ENCODE data around the gene INKA1. TPM values are rescaled to one million over a fixed set of nuclear protein-coding genes. Genes with fewer than 3 reads are reported as not detected.
A peak's percentile ranks its signal among the peaks of the same experiment; 100 is the strongest.

INKA1 gene
- total RNA-seq, 1 donor from 2014 or later, result 6.6 TPM

DNA sequence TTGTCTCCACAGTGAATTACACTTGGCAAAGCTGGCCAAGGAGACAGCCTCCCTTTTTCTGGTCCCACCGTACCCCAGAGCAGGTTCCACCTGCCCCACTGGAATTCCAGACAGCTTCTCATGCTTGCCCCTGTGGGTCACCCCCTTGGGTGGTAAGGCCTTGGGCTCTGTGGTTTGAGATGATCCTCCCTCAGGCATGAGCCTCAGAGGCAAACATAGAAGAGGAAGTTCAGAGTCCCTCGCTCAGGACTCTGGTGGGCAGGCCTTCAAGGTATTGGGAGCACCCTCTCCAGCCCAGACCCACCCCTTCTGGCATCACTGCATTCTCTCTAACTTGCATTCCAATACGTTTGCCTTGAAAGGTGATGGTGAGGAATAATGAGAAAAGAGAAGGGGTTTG is 28.3 kb downstream of the INKA1 start:
- no peak for DNase-seq
- TF ChIP-seq, protein P1, sequence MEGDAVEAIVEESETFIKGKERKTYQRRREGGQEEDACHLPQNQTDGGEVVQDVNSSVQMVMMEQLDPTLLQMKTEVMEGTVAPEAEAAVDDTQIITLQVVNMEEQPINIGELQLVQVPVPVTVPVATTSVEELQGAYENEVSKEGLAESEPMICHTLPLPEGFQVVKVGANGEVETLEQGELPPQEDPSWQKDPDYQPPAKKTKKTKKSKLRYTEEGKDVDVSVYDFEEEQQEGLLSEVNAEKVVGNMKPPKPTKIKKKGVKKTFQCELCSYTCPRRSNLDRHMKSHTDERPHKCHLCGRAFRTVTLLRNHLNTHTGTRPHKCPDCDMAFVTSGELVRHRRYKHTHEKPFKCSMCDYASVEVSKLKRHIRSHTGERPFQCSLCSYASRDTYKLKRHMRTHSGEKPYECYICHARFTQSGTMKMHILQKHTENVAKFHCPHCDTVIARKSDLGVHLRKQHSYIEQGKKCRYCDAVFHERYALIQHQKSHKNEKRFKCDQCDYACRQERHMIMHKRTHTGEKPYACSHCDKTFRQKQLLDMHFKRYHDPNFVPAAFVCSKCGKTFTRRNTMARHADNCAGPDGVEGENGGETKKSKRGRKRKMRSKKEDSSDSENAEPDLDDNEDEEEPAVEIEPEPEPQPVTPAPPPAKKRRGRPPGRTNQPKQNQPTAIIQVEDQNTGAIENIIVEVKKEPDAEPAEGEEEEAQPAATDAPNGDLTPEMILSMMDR (IDR thresholded peaks at IDR 0.05), result no peak
- no peak for ATAC-seq
- Histone ChIP-seq H3K9me3 (no peaks in the 10 kb centered on the region), H3K36me3 (no peaks in the 10 kb centered on the region), H3K4me1 (no peaks in the 10 kb centered on the region), H3K27ac (no peak overlapping the region), H3K27me3 (no peaks in the 10 kb centered on the region), H3K4me3 (no peak overlapping the region)
- intact Hi-C loops (cut with DNase I), result no loop called here

DNA sequence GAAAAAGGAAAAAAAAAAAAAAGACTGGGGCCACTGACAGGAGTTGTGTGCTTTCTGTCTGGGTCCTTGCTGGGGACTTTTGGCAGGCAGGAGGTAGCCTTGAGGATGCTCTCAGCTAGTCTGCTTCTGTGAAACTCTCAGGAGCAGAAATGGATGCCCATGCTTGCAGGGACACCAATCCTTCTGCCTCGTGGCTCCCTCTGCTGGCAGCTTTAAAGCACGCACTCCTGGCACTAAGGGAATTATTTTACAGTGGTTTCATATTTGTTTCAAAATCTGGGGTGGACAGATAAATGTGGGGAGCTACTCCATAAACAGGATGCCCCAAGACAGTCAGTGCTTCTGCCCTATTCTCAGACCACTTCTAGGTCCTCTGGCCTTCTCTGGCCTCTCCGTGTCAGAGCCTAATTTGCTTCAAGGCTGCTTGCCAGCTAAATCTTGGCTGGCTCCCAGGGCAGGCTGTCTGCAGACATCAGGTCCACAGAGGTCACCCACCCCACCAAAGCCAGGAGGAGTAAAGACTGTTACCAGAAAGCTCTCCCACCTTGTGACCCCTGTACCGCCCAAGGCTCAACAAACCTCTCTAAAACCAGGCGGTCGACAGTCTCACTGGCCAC is 36.2 kb downstream of the INKA1 start:
- Histone ChIP-seq H3K4me3 (no peak overlapping the region), H3K9me3 (no peaks in the 10 kb centered on the region), H3K27me3 (no peaks in the 10 kb centered on the region), H3K4me1 (peaks cover 13% of the 10 kb centered on the region), H3K36me3 (no peaks in the 10 kb centered on the region), H3K27ac (no peak overlapping the region)
- ATAC-seq (peak; percentile 94), DNase-seq (peak; percentile 86)
- intact Hi-C loops (cut with DNase I), result loop anchor here (5.0 kb wide), 1 partner anchor 37 kb away; the partner anchor contains the start of gene INKA1
- TF ChIP-seq, protein P1 (IDR thresholded peaks at IDR 0.05), result peak; percentile 91

DNA sequence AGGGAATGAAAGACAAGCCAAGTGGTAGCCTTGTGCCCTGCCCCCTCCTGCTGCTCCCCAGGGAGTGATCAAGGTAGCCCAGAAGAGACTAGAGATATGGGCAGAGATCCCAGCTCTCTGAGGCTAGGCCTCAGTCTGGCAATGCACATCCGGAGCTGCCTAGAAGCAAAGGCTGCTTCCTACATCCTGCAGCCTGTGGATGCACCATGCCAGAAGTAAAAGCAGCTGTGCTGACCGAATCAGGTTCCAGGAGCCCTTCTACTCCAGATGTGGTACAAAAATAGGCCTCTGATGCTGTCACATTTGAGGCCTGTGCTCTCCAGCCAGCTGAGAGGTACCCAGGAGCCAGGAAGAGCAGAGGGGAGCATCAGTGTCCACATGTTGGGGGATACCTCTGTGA is 37.3 kb downstream of the INKA1 start:
- Histone ChIP-seq H3K36me3 (no peaks in the 10 kb centered on the region), H3K4me1 (peaks cover 13% of the 10 kb centered on the region), H3K27me3 (no peaks in the 10 kb centered on the region), H3K4me3 (no peak overlapping the region), H3K9me3 (no peaks in the 10 kb centered on the region), H3K27ac (no peak overlapping the region)
- ATAC-seq (no peak), DNase-seq (no peak)
- intact Hi-C loops (cut with DNase I), result no loop called here
- TF ChIP-seq, protein P1 (IDR thresholded peaks at IDR 0.05), result no peak

DNA sequence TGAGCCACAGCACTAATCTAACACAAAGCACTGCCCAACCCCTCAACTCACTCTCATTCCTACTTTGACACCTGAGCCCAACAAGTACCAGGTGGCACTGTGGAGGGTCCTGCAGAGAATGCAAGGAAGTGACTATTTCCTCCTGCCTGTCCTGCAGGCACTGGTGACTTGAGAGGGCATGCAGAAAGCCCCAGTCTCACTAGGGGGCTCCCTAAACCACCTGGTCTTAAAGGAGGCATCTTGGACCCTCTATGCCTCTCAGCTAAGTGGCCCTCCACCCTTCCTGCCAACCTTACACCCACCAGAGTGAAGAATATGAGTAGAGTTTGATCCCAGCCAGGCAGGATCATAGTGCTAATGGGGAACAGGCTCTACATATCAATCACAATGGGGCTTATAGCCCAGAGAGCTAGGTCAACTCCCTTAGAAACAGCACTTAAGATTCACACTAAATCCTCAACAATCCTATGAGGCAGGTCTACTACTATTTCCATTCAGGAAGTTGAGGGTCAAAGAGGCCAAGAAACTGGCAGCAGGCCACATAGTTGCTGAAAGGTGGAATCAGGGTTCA is 38.1 kb downstream of the INKA1 start:
- ATAC-seq, result no peak
- intact Hi-C loops (cut with DNase I), result no loop called here

DNA sequence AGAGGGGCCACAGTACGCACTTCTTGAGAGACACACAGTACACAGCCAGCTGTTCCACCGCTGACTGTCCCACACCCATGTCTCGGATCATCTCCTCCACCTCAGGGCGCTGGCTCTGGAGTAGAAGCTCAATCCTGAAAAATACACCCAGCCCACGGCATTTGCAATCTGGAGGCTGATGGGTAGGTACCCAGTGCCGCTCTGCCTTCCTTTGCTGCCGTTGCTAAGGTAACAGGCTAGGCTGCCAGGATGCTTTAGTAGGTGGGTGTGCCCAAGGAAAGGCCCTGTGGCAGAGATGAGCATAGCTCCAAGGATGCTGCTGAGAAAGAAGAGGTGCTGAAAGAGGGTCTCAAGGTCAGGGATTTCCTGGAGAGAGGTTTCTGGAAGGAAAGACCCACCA is 38.7 kb downstream of the INKA1 start:
- intact Hi-C loops (cut with DNase I), result no loop called here
- DNase-seq (no peak), ATAC-seq (no peak)
- Histone ChIP-seq H3K4me1 (peaks cover 13% of the 10 kb centered on the region), H3K36me3 (no peaks in the 10 kb centered on the region), H3K9me3 (no peaks in the 10 kb centered on the region), H3K4me3 (no peak overlapping the region), H3K27me3 (no peaks in the 10 kb centered on the region), H3K27ac (no peak overlapping the region)
- TF ChIP-seq, protein P1 (IDR thresholded peaks at IDR 0.05), result no peak

More for the DNA sequence above, 38.1 kb downstream of the INKA1 start:
- no peak overlapping the region for H3K4me3 ChIP-seq
- no peak overlapping the region for H3K27ac ChIP-seq
- H3K27me3 ChIP-seq, result no peaks in the 10 kb centered on the region
- TF ChIP-seq, protein P1 (IDR thresholded peaks at IDR 0.05), result no peak
- H3K36me3 ChIP-seq, result no peaks in the 10 kb centered on the region
- DNase-seq, result no peak
- no peaks in the 10 kb centered on the region for H3K9me3 ChIP-seq
- peaks cover 13% of the 10 kb centered on the region for H3K4me1 ChIP-seq
